Mucosa of descending colon (tissue), 3 donors: ENCODE measurements around the gene CNTLN. TPM values are rescaled to one million over a fixed set of nuclear protein-coding genes. Genes with fewer than 3 reads are reported as not detected.

Experiments used
- ATAC-seq: fragments of 200-7000 bp; cut with Tn5 transposase; one replicate; pipeline ENCODE4 v1.9.1; 2020; ENCODE audit warnings: mild to moderate bottlenecking, moderate library complexity
- DNase-seq, 3 donors: peaks; one replicate each; pipeline ENCODE4 v3.0.0-alpha.2; 2020
- H3K36me3 ChIP-seq: fragments of 200-600 bp; one replicate; pipeline ENCODE4 v1.8.0; 2021; ENCODE audit warnings: low read depth, mild to moderate bottlenecking
- H3K4me1 ChIP-seq: fragments of 200-600 bp; one replicate; pipeline ENCODE4 v1.8.0; 2021; ENCODE audit warnings: low read depth, mild to moderate bottlenecking
- H3K4me3 ChIP-seq: fragments of 200-600 bp; one replicate; pipeline ENCODE4 v1.8.0; 2021; ENCODE audit warnings: mild to moderate bottlenecking
- H3K9me3 ChIP-seq: fragments of 200-600 bp; one replicate; pipeline ENCODE4 v1.8.0; 2021; ENCODE audit warnings: mild to moderate bottlenecking
- intact Hi-C, 2 donors: fragments of 100-400 bp; cut with DNase I in 1 of 2; cut with micrococcal nuclease in 1 of 2; formaldehyde crosslinking; loops; one replicate each; pipeline versions ENCODE4 v1.11.0 to v1.11.1; 2022; cut with DNase I, micrococcal nuclease
- total RNA-seq, 3 donors: library from RNA; stranded (reverse); fragmentation: NEBNext Ultra II Directional in 2 of 3; extraction: Animal tissue kit (Norgen Biotek cat#: 25700) in 2 of 3; gene quantifications; one replicate each; pipeline versions ENCODE4 v1.2.1 to v1.2.4, GENCODE V29; 2021 to 2023
- TF ChIP-seq, protein P1 (sequence below): fragments of 200-600 bp; IDR thresholded peaks from one replicate; pipeline ENCODE4 v1.8.0; 2022; ENCODE audit warnings: antibody characterized with exemption, mild to moderate bottlenecking
- donor health status: DM: no; HTN: no; CAD: no; lungs with moderate emphysema.
- donor health status: DM: no; HTN: no; CAD: no.
- donor health status: DM: no; HTN: yes; CAD: no.

The CNTLN gene
- total RNA-seq, 3 donors from 2014 or later: 1.5 to 9.8 (median 4.1) TPM

DNA sequence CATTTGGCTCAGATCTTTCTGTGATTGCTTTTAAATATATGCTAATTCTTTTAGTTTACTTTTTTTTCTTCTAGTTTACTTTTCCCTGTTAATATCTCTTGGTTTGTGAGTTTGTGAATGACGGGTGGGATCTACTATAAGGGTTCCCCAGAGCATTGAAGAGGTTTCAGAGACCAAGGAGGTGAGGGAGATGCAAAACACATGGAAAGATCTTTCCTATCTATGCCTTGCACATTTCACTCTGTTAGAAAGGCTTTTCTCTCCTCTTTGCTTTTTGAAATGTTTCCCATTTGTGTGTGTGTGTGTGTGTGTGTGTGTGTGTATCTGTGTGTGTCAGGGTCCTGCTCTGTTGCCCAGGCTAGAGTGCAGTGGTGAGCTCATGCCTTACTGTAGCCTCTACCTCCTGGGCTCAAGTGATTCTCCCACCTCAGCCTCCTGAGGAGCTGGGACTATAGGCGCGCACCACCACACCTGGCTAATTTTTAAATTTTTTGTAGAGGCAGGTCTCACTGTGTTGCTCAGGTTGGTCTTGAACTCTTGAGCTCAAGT lies 50.7 kb downstream of the CNTLN start:
- intact Hi-C loops: no loop called here
- H3K4me3 ChIP-seq: no peak overlapping the region
- H3K4me1 ChIP-seq: no peaks in the 10 kb centered on the region
- H3K36me3 ChIP-seq: no peaks in the 10 kb centered on the region
- DNase-seq: no peak
- ATAC-seq: no peak
- H3K9me3 ChIP-seq: no peaks in the 10 kb centered on the region
- TF ChIP-seq, protein P1, sequence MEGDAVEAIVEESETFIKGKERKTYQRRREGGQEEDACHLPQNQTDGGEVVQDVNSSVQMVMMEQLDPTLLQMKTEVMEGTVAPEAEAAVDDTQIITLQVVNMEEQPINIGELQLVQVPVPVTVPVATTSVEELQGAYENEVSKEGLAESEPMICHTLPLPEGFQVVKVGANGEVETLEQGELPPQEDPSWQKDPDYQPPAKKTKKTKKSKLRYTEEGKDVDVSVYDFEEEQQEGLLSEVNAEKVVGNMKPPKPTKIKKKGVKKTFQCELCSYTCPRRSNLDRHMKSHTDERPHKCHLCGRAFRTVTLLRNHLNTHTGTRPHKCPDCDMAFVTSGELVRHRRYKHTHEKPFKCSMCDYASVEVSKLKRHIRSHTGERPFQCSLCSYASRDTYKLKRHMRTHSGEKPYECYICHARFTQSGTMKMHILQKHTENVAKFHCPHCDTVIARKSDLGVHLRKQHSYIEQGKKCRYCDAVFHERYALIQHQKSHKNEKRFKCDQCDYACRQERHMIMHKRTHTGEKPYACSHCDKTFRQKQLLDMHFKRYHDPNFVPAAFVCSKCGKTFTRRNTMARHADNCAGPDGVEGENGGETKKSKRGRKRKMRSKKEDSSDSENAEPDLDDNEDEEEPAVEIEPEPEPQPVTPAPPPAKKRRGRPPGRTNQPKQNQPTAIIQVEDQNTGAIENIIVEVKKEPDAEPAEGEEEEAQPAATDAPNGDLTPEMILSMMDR: no peak

DNA sequence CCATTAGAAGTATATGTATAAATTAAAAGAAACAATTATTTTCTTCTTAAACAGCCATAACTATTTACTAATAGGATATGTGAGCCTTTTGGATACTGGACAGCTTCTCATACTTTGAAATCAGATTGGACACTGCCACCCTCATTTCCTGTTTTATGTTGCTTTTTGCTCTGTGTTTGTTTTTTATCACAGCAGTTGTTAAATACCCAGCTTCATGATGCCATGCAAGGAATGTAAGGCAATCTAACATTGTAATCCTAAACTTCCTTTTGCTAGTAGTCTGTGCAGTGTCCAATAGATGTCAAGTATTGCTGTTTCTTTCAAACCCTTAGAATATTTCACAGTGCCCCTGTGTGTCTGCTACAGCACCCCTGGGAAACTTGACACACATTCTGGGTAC lies 56.2 kb downstream of the CNTLN start:
- no peaks in the 10 kb centered on the region for H3K36me3 ChIP-seq
- no peak for DNase-seq
- no peak for ATAC-seq
- H3K9me3 ChIP-seq: no peaks in the 10 kb centered on the region
- intact Hi-C loops: no loop called here
- TF ChIP-seq, protein P1: no peak
- no peaks in the 10 kb centered on the region for H3K4me1 ChIP-seq
- H3K4me3 ChIP-seq: no peak overlapping the region

DNA sequence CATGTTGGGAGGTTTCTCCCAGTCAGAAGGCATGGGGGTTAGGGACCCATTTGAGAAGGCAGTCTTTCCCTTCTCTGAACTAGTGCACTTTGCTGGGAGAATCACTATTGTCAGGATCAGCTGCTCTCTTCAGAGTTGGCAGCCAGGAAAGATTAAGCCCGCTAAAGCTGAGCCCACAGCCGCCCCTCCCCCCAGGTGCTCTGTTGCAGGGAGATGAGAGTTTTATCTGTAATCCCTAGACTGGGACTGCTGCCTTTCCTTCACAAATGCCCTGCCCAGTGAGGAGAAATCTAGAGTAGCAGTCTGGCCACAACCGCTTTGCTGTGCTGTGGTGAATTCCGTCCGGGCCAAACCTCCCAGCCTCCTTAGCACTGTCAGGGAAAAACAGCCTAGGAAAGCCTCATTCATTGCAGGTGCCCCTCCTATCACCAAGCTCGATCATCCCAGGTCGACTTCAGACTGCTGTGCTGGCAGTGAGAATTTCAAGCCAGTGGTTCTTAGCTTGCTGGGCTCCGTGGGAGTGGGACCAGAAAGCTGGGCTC lies 69.8 kb downstream of the CNTLN start:
- no peaks in the 10 kb centered on the region for H3K36me3 ChIP-seq
- H3K4me3 ChIP-seq: no peak overlapping the region
- DNase-seq (no peak), ATAC-seq (no peak)
- no peaks in the 10 kb centered on the region for H3K4me1 ChIP-seq
- TF ChIP-seq, protein P1: no peak
- H3K9me3 ChIP-seq: no peaks in the 10 kb centered on the region
- intact Hi-C loops: no loop called here

DNA sequence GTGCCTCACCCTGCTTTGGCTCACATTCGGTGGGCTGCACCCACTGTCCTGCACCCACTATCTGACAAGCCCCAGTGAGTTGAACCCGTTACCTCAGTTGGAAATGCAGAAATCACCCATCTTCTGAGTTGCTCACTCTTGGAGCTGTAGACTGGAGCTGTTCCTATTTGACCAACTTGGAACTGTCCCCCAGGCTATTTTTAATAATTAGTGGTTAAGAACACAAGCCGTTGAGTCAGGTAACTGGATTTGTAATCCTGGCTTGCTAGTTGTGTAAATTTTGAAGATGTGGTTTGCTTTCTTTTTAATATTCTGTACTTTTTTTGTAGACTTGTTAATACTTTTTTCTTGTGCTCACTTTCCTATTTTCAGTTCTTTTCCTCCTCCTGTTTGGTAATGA lies 81.2 kb downstream of the CNTLN start:
- ATAC-seq (no peak), DNase-seq (no peak)
- H3K9me3 ChIP-seq: no peaks in the 10 kb centered on the region
- H3K4me1 ChIP-seq: no peaks in the 10 kb centered on the region
- intact Hi-C loops: no loop called here
- H3K36me3 ChIP-seq: no peaks in the 10 kb centered on the region
- no peak overlapping the region for H3K4me3 ChIP-seq
- TF ChIP-seq, protein P1: no peak

DNA sequence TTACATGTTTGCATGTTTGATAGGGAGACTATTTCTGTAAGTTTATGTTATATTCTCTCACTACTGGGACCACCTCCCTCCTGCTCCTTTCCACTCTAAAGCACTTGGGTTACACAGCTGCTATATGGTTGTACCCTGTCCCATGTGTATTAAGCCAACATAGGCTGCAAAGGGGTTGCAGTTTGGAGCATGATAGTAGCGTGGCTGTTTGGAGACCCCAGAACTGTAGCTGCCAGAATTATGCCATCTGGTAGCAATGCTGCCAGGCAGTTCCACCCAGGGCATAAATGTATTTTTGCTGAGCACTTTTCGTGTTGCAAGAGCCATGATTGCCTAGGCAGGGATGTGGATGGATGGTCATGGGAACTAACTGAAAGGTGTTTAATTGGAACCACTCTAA lies 81.8 kb downstream of the CNTLN start:
- TF ChIP-seq, protein P1: no peak
- intact Hi-C loops: no loop called here

DNA sequence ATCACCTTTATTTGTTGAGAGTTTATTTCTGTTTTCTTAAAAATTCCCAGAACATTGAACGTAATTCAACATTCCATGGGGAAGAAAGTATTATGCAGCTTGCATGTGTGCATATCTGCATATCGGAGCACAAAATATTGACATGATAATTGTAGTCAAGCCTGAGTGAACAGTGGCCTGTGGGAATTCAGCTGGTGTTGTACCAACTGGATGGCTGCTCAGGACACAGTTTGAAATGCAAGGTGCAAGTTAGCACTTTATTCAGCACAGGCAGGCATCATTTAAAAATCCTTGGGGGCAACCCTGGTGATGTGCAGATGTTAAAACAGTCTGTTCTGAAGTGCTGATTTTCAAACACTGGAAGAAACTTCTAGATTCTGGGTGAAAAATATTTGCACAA lies 82.4 kb downstream of the CNTLN start:
- H3K4me3 ChIP-seq: no peak overlapping the region
- no peak for DNase-seq
- no peaks in the 10 kb centered on the region for H3K4me1 ChIP-seq
- no peak for ATAC-seq
- no peaks in the 10 kb centered on the region for H3K9me3 ChIP-seq
- TF ChIP-seq, protein P1: no peak
- intact Hi-C loops: no loop called here
- H3K36me3 ChIP-seq: no peaks in the 10 kb centered on the region

More for the DNA sequence above, 81.8 kb downstream of the CNTLN start:
- Histone ChIP-seq H3K4me1 (no peaks in the 10 kb centered on the region), H3K9me3 (no peaks in the 10 kb centered on the region), H3K36me3 (no peaks in the 10 kb centered on the region), H3K4me3 (no peak overlapping the region)
- ATAC-seq (no peak), DNase-seq (no peak)
